Measurements from ENCODE around the gene SDK1.
A peak's percentile ranks its signal among the peaks of the same experiment; 100 is the strongest.

The SDK1 gene

GRCh38 chr7:4009211-4010060 lies 708.4 kb downstream of the SDK1 start:
- no peak for DNase-seq

GRCh38 chr7:4010061-4010605 lies 709.1 kb downstream of the SDK1 start:
- DNase-seq = no peak

GRCh38 chr7:4010923-4011656 lies 710.0 kb downstream of the SDK1 start:
- no peak for DNase-seq

GRCh38 chr7:4013793-4014192 lies 712.7 kb downstream of the SDK1 start:
- DNase-seq = no peak

GRCh38 chr7:4014346-4015050 lies 713.4 kb downstream of the SDK1 start:
- no peak for DNase-seq

GRCh38 chr7:4015371-4015770 lies 714.3 kb downstream of the SDK1 start:
- no peak for DNase-seq

GRCh38 chr7:4015996-4016395 lies 714.9 kb downstream of the SDK1 start:
- no peak for DNase-seq

GRCh38 chr7:4017081-4017480 lies 716.0 kb downstream of the SDK1 start:
- no peak for DNase-seq

- no peak for DNase-seq
These were observed 716.7 kb downstream of the SDK1 start for GRCh38 chr7:4017785-4018184.

GRCh38 chr7:4018601-4019316 lies 717.7 kb downstream of the SDK1 start:
- DNase-seq = no peak

GRCh38 chr7:4020086-4020485 lies 719.0 kb downstream of the SDK1 start:
- DNase-seq = no peak

GRCh38 chr7:4021413-4021812 lies 720.4 kb downstream of the SDK1 start:
- DNase-seq = no peak

- no peak for DNase-seq
These were observed 721.2 kb downstream of the SDK1 start for GRCh38 chr7:4022265-4022664.

- no peak for DNase-seq
These were observed 722.5 kb downstream of the SDK1 start for GRCh38 chr7:4023502-4023901.

- DNase-seq = no peak
These were observed 723.1 kb downstream of the SDK1 start for GRCh38 chr7:4024133-4024532.

- DNase-seq = no peak
These were observed 723.8 kb downstream of the SDK1 start for GRCh38 chr7:4024806-4025205.

- DNase-seq = no peak
These were observed 724.2 kb downstream of the SDK1 start for GRCh38 chr7:4025210-4025609.

- peak; percentile 23 for DNase-seq
These were observed 724.9 kb downstream of the SDK1 start for GRCh38 chr7:4025694-4026615.

- DNase-seq = no peak
These were observed 726.0 kb downstream of the SDK1 start for GRCh38 chr7:4026941-4027486.

- no peak for DNase-seq
These were observed 727.2 kb downstream of the SDK1 start for GRCh38 chr7:4028221-4028620.

GRCh38 chr7:4029941-4030340 lies 728.9 kb downstream of the SDK1 start:
- no peak for DNase-seq

Data from NCI-H526 treated with DMSO at 0.1 percent for 48 hours (cell line).